NCI-H2196 (cell line): ENCODE data around the gene DTD1.
"Not testable (repeated sequence)": the region's sequence is repeated elsewhere in the genome, so short reads cannot be mapped to it uniquely, and the experiment has no call there.

Source experiments
- DNase-seq: peaks from one replicate; lab custom pipeline; 2025; ENCODE audit not compliant: unreplicated experiment; lab: John Stamatoyannopoulos, UW

The DTD1 gene

DNA sequence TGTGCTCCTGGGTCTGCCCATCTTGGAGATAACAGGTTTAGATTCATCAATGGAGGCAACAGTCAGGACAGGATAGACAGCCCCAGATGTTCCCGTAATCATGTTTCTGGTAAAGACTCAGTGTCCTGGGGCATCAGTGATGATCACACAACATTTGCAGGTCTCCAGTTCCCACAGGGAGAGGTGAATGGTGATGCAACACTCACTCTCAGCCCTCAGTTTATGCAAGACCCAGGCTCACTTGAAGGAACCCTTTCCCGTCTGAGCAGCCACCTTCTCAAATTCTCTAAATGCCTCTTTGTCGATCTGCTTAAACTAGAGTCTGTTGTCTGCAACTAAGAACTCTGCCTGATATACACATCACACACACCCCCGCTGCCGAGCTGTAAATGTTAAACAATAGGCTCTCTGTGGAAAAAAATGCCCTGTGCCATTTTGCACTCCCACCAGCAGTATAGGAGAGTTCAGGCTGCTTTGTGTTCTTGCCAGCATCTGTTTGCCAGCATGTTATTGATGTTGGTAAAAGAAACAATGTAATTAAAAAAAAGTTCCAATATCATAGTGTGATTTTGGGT lies 195.6 kb downstream of the DTD1 start:
- no peak for DNase-seq

DNA sequence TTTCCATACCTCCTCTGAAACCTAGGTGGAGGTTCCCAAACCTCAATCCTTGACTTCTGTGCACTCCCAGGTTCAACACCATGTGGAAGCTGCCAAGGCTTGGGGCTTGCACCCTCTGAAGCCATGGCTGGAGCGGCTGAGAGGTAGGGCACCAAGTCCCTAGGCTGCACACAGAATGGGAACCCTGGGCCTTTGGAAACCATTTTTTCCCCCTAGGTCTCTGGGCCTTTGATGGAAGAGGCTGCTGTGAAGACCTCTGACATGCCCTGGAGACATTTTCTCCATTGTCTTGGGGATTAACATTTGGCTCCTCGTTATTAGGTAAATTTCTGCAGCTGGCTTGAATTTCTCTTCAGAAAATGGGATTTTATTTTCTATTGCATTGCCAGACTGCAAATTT lies 199.2 kb downstream of the DTD1 start:
- DNase-seq, result not testable (repeated sequence)

DNA sequence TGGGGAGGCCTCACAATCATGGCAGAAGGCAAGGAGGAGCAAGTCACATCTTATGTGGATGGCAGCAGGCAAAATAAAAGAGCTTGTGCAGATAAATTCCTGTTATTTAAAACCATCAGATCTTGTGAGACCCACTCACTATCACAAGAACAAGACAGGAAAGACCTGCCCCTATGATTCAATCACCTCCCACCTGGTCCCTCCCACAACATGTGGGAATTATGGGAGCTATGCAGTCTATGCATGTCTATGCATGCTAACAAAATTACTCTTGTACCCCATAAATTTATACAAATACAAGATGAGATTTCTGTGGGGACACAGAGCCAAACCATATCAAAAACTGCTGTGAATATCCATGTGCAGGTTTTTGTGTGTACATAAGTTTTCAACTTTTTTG lies 200.2 kb downstream of the DTD1 start:
- DNase-seq, result no peak

DNA sequence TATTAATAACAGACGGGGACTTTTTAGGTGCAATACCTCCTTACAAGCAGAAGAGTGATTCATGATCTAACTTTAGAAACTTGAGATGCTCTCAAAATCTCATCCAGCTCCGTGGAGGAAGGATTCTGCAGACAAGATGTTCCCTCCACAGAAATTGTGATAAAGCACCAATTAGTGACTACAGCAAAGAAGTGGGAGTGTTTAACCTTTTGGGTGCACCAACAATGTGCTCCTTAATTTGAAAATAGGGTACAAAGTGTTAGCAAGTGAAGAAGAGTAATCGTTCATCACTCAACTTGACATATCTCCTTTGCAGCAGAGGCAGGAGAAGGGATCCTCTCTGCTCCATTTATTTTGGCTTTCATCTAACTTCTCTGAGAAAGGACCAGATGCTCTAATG lies 202.9 kb downstream of the DTD1 start:
- DNase-seq, result no peak

DNA sequence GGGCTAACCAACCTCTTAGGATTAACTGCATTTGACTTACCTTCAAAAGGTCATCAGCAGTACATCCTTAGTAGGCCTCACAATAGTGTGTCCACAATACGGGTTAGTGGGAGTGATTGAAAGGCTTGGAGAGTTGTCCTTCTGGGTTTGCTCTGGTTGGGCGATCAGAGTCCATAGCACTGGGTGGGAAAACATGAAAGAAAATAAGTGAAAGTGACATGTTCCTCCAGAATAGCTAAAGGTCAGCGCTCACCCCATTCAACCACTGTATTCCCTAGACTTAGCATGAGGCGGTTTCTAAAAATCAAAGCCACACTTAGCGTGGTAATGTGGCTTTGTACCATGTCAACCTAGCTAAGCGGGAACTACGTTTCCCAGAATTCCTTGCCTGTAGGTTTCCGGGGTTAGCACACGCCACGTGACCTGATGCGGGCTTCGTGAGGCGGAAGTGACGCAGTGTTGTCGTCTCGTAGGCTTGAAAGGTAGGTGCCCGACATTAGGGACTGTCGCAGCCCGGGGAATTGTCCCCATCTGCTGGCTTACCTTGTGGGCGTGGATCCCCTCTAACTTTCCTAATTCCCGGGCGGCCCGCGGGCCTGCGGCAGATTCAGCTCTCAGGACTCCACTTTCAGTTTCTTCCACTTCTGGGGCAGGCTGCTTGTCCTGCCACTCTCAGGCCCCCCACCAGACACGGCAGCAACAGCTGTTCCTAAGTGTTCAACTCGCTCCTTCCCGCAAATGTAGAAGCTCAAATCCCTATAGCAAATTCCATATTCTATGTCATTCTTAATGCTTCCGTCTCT lies 206.0 kb downstream of the DTD1 start:
- DNase-seq, result peak; percentile 94

DNA sequence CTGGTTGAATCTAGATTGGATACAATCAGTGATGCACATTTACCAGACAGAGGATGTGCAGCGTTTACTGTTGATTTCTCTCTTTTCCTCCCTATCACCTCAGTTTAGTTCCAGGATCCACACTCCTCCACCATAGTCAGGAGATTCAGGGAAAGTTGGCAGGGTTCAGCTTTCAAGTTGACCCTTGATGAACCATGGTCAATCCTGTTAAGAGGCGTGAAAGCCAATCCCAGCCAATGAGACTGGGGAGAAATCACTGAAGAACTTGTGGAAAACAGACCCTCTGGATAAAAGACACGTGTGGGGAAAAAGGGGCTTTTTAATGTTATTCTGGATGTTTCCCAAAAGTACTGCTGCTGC lies 206.6 kb downstream of the DTD1 start:
- no peak for DNase-seq

DNA sequence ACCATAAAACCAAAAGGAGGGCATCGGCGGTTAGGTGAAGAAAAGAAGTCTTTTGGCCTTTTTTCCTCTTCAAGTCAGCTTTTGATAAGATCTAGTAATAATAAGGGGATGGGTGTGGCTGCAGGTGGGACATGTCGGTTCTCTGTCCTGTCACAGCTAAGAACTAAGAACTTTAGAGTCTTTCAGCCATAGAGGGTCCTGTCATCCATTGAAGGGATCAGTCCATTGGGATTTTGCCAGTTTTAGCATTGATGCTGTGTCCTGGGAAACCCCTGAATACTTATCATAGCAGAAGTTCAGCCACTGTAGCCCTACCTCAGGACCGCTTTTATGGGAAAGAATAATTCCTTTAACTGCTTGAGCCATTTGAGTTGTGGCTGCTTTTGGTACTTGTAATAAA lies 207.5 kb downstream of the DTD1 start:
- DNase-seq, result no peak

DNA sequence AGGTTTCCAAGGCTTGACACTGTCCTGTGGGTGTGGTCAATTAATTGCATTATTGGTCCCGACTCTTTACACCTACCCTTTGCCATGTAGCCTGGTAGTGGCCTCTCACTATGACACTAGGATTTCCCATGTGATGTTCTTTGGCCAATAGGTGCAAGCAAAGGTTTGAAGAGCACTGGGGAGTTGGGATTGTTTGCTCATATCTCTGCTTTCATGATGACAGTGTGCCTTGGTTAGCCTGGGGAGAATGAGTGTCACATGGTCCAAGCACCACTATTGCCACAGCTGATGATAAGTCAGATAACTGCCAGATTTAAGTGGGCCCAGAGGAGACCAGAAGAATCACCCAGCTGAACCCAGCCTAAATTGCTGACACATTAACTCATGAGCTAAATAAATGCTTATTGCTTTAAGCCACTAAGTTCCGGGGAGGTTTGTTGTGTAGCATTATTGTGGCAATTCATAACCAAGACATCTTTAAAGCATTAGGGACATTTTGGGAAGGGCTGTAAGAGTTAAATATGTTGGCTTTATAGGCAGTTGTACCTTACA lies 208.5 kb downstream of the DTD1 start:
- DNase-seq, result no peak

DNA sequence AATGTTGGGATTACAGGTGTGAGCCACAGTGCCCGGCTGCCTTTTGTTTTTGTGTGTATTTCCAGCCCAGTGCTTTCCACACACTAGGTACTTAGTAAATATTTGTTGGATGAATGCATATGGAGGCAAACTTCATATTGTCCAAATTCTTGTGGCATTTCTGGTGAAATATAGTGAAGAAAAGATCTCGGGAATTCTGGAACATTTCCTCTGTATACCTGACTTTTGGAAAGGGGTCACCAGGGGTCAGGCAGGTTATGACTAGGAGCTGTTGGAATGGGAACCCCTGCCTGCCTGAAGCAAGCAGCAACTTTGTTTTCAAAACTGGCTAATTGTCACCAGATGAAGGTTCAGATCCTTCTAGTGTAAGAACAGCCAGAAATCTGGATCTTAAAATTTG lies 213.7 kb downstream of the DTD1 start:
- no peak for DNase-seq

DNA sequence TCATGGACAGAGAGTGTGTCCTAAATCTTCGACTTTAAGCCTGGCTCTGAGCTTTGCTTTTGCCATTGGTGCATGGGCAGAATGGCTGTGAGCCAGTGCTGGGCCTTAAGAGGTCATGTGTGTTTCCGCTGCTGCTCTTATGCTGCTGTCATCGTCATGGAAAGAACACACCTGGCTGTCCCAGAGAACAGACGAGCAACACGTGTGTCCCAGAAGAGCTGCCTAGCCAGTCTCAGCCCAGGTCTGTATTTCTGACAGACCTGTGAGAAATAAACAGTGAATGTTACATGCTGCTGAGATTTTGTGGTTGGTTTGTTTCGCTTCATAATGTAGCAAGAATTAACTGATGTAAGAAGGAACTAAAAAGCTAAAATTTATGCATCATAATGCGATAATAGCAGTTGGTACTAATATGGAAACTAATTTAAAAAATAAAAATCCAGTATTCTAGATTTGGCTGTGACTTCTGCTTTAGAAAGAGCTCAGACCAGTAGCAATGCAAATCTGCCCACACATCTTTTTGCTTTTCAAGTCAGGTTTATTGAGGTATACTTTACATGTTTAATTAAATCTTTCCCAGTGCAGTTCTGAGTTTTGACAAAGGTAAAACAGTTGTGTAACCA lies 214.3 kb downstream of the DTD1 start:
- no peak for DNase-seq

DNA sequence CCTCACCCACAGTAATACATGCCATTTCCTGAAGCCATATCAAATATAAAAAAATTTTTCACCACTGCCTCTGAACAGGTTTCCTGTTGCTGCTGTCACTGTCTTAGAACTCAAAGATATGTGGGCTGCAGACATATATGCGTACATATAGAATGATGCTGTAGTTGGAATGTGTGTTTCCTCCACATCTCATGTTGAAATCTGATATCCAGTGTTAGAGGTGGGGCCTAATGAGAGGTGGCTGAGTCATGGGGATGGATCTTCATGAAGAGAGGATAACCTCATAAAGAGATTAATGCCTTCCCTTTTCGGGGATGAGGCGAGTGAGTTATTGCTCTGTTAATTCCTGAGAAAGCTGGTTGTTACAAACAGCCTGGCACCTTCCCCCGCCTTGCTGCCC lies 218.0 kb downstream of the DTD1 start:
- DNase-seq, result no peak

DNA sequence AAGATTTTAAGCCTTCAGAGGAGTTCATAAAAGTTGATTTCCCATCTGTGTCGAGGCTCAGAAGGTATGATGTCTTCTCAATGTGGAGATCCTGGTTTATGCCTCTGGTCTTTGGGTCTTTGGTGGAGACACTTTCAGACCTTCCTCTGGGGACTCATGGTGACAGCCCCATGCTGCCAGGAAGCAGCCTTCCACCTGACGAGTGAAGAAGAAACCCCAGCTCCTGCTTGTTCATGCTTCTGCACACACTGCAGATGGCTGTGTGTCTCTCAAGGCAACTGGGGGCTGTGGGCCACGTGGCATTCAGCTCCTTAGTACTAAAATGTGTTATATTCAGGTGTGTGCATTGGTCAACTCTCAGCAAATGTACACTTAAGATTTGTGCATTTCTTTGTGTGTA lies 220.9 kb downstream of the DTD1 start:
- no peak for DNase-seq

DNA sequence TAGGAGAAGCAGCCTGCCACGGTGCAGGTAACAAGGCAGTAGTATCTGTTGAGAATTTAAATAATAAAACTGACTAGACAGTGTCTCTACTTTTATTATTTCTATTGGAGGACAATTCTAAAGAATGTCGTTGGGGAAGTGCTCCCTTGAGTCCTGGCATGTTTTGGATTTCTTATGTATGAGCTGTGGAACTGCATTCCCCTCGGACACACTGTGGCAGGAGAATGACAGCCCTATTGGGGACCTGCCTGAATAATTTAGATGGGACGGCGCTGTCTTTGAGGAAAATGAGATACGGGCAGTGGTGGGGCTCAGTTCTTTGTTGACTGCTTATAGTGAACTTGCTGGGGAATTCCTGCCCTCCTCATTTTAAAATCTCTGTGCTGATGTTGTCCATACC lies 223.3 kb downstream of the DTD1 start:
- no peak for DNase-seq

DNA sequence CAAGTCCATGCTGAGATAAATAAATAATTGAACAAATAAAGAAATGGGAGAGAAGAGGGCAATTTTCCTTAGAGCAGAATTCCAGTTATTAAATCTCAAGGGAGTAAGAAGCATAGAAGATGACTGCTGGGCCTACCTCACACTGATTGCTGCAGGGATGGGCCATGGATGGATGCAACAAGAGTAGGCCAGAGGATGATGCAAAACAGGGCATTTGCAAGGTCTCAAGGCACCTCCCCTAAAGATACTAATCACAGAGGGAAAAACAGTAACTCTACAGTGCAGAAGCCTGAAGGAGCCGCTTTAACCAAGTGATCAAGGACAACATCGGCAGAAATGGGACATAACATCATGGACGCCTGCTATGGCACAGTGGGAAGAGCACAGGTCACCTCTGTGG lies 224.1 kb downstream of the DTD1 start:
- no peak for DNase-seq

DNA sequence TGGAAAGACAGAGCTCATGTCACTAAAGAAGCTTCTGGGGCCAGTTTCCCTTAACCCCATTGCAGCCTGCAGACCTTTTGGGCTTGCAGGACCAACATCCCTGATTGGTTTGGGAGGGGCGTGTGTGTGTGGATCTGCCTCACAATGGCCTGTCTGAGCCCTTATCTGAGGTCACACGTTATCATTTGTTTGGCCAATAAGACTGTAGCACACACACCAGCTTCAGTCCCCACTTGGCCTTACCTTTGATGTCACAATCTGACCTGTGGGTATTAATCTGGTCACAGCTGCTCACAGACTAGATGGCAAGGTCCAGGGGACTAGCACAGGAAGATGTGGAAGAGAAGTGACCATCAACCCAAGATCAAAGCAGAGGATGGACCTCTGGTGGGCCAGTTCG lies 225.6 kb downstream of the DTD1 start, which contains the start of gene SCP2D1:
SCP2D1 (plus strand) TSS at position 301 of the 400 bp plus-strand sequence; CDS start at position 334, 33 bp downstream.
- DNase-seq, result no peak

DNA sequence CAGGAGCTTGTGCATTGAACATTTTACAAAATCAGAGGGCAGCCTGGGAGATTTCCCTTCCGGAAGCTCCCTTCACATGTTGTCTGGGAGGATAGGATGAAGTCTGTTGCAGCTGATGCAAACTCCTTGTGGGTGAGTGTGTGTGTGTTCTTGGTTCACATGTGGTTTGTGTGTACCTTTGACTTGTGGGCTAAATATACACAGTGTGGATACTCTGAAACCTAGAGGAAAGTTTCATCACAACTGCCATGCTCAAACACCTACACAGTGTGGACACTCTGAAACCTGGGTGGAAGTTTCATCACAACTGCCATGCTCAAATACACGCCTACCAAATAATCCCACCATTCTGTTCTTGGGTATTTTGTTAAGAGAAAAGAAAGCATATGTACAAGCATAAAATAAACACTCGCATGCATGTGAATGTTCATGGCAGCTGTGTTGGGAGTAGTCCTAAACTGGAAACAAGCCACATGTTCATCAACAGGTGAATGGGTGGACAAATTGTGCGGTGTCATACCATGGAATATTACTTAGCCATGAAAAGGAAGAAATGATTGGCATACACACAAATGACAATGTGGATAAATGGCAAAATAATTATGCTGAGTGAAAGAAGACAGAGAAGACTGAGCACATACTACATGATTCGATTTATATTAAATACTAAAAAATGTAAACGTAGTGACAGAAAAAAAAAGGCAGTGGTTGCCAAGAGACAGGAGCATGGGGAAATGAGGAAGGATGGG lies 227.5 kb downstream of the DTD1 start:
- no peak for DNase-seq
